IPS-18a (cell line): Measurements from ENCODE around the gene NAP1L4.

Source experiments
- H3K27ac ChIP-seq: one replicate; pipeline ENCODE4 v1.5.1; 2013; ENCODE audit warnings: low read length
- H3K27me3 ChIP-seq: one replicate; pipeline ENCODE4 v1.6.1; 2013; ENCODE audit warnings: mild to moderate bottlenecking, low read length; ENCODE audit not compliant: control insufficient read depth, insufficient read depth
- H3K36me3 ChIP-seq: one replicate; pipeline ENCODE4 v1.6.1; 2013; ENCODE audit warnings: low read depth, low read length; ENCODE audit not compliant: control insufficient read depth
- H3K4me1 ChIP-seq: one replicate; pipeline ENCODE4 v1.6.1; 2013; ENCODE audit warnings: low read depth, low read length; ENCODE audit not compliant: control insufficient read depth
- H3K4me3 ChIP-seq: one replicate; pipeline ENCODE4 v1.5.1; 2013; ENCODE audit warnings: low read length
- H3K9ac ChIP-seq: one replicate; pipeline ENCODE4 v1.6.1; 2013; ENCODE audit warnings: mild to moderate bottlenecking, low read length, moderate library complexity
- H3K9me3 ChIP-seq: one replicate; pipeline ENCODE4 v1.6.1; 2013; ENCODE audit warnings: low read depth, low read length; ENCODE audit not compliant: control insufficient read depth

Gene NAP1L4

GRCh38 chr11:2998073-2998850 lies 6.1 kb upstream of the NAP1L4 start:
- Histone ChIP-seq H3K27me3 (no peaks in the 10 kb centered on the region), H3K36me3 (peaks cover 34% of the 10 kb centered on the region), H3K9me3 (no peaks in the 10 kb centered on the region), H3K4me1 (no peaks in the 10 kb centered on the region), H3K4me3 (no peak overlapping the region), H3K9ac (no peak overlapping the region), H3K27ac (no peak overlapping the region)

- H3K4me1 ChIP-seq: no peaks in the 10 kb centered on the region
- no peak overlapping the region for H3K27ac ChIP-seq
- H3K9ac ChIP-seq: no peak overlapping the region
- H3K27me3 ChIP-seq: no peaks in the 10 kb centered on the region
- no peak overlapping the region for H3K4me3 ChIP-seq
- H3K9me3 ChIP-seq: no peaks in the 10 kb centered on the region
- peaks cover 25% of the 10 kb centered on the region for H3K36me3 ChIP-seq
These were observed 5.3 kb upstream of the NAP1L4 start for GRCh38 chr11:2997406-2997805.

GRCh38 chr11:2996976-2997375 lies 4.8 kb upstream of the NAP1L4 start:
- Histone ChIP-seq H3K27me3 (no peaks in the 10 kb centered on the region), H3K4me3 (no peak overlapping the region), H3K4me1 (no peaks in the 10 kb centered on the region), H3K27ac (no peak overlapping the region), H3K9ac (no peak overlapping the region), H3K9me3 (no peaks in the 10 kb centered on the region), H3K36me3 (peaks cover 21% of the 10 kb centered on the region)

- peaks cover 12% of the 10 kb centered on the region for H3K36me3 ChIP-seq
- no peak overlapping the region for H3K27ac ChIP-seq
- H3K4me1 ChIP-seq: no peaks in the 10 kb centered on the region
- H3K4me3 ChIP-seq: no peak overlapping the region
- no peaks in the 10 kb centered on the region for H3K9me3 ChIP-seq
- H3K27me3 ChIP-seq: no peaks in the 10 kb centered on the region
- no peak overlapping the region for H3K9ac ChIP-seq
These were observed 3.9 kb upstream of the NAP1L4 start for GRCh38 chr11:2995893-2996554.

- H3K4me1 ChIP-seq: peaks cover 7% of the 10 kb centered on the region
- H3K36me3 ChIP-seq: peaks cover 2% of the 10 kb centered on the region
- no peaks in the 10 kb centered on the region for H3K9me3 ChIP-seq
- no peak overlapping the region for H3K9ac ChIP-seq
- H3K27ac ChIP-seq: no peak overlapping the region
- H3K27me3 ChIP-seq: no peaks in the 10 kb centered on the region
- H3K4me3 ChIP-seq: no peak overlapping the region
These were observed 3.0 kb upstream of the NAP1L4 start for GRCh38 chr11:2995031-2995561.

- Histone ChIP-seq H3K9me3 (no peaks in the 10 kb centered on the region), H3K4me3 (no peak overlapping the region), H3K9ac (no peak overlapping the region), H3K36me3 (no peaks in the 10 kb centered on the region), H3K4me1 (peaks cover 15% of the 10 kb centered on the region), H3K27ac (no peak overlapping the region), H3K27me3 (no peaks in the 10 kb centered on the region)
These were observed 2.2 kb upstream of the NAP1L4 start for GRCh38 chr11:2994336-2994730.

GRCh38 chr11:2992997-2993325 lies 832 bp upstream of the NAP1L4 start:
- H3K9ac ChIP-seq: peak overlapping the region; percentile 92
- H3K27me3 ChIP-seq: no peaks in the 10 kb centered on the region
- peaks cover 27% of the 10 kb centered on the region for H3K4me1 ChIP-seq
- H3K4me3 ChIP-seq: peak overlapping the region; percentile 85
- no peaks in the 10 kb centered on the region for H3K36me3 ChIP-seq
- no peaks in the 10 kb centered on the region for H3K9me3 ChIP-seq
- H3K27ac ChIP-seq: peak overlapping the region; percentile 91

- peak overlapping the region; percentile 78 for H3K27ac ChIP-seq
- H3K4me1 ChIP-seq: peaks cover 29% of the 10 kb centered on the region
- peaks cover 5% of the 10 kb centered on the region for H3K36me3 ChIP-seq
- H3K4me3 ChIP-seq: peak overlapping the region; percentile 85
- H3K9me3 ChIP-seq: no peaks in the 10 kb centered on the region
- peak overlapping the region; percentile 92 for H3K9ac ChIP-seq
- H3K27me3 ChIP-seq: no peaks in the 10 kb centered on the region
These were observed 486 bp downstream of the NAP1L4 start for GRCh38 chr11:2991452-2992233.

GRCh38 chr11:2990617-2991451 lies 1.3 kb downstream of the NAP1L4 start:
- peak overlapping the region; percentile 83 for H3K9ac ChIP-seq
- no peaks in the 10 kb centered on the region for H3K27me3 ChIP-seq
- no peak overlapping the region for H3K27ac ChIP-seq
- H3K4me3 ChIP-seq: peak overlapping the region; percentile 85
- H3K9me3 ChIP-seq: no peaks in the 10 kb centered on the region
- H3K36me3 ChIP-seq: peaks cover 9% of the 10 kb centered on the region
- peaks cover 29% of the 10 kb centered on the region for H3K4me1 ChIP-seq

GRCh38 chr11:2989551-2989950 lies 2.6 kb downstream of the NAP1L4 start:
- H3K9me3 ChIP-seq: no peaks in the 10 kb centered on the region
- H3K9ac ChIP-seq: peak overlapping the region; percentile 83
- H3K4me3 ChIP-seq: peak overlapping the region; percentile 85
- peaks cover 15% of the 10 kb centered on the region for H3K36me3 ChIP-seq
- H3K27ac ChIP-seq: no peak overlapping the region
- peaks cover 29% of the 10 kb centered on the region for H3K4me1 ChIP-seq
- no peaks in the 10 kb centered on the region for H3K27me3 ChIP-seq

- H3K27ac ChIP-seq: no peak overlapping the region
- no peaks in the 10 kb centered on the region for H3K27me3 ChIP-seq
- peaks cover 15% of the 10 kb centered on the region for H3K36me3 ChIP-seq
- H3K9ac ChIP-seq: peak overlapping the region; percentile 83
- H3K4me3 ChIP-seq: peak overlapping the region; percentile 85
- no peaks in the 10 kb centered on the region for H3K9me3 ChIP-seq
- H3K4me1 ChIP-seq: peaks cover 29% of the 10 kb centered on the region
These were observed 3.1 kb downstream of the NAP1L4 start for GRCh38 chr11:2989006-2989405.
